ENCODE results near the gene LRMDA.

GRCh38 chr10:76114581-76115001 lies 683.2 kb downstream of the LRMDA start:
- TF ChIP-seq, protein P1, sequence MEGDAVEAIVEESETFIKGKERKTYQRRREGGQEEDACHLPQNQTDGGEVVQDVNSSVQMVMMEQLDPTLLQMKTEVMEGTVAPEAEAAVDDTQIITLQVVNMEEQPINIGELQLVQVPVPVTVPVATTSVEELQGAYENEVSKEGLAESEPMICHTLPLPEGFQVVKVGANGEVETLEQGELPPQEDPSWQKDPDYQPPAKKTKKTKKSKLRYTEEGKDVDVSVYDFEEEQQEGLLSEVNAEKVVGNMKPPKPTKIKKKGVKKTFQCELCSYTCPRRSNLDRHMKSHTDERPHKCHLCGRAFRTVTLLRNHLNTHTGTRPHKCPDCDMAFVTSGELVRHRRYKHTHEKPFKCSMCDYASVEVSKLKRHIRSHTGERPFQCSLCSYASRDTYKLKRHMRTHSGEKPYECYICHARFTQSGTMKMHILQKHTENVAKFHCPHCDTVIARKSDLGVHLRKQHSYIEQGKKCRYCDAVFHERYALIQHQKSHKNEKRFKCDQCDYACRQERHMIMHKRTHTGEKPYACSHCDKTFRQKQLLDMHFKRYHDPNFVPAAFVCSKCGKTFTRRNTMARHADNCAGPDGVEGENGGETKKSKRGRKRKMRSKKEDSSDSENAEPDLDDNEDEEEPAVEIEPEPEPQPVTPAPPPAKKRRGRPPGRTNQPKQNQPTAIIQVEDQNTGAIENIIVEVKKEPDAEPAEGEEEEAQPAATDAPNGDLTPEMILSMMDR (IDR thresholded peaks at IDR 0.05) = no peak
- TF ChIP-seq POLR2AphosphoS5 (IDR thresholded peaks at IDR 0.05) (no peak), POLR2A (IDR thresholded peaks at IDR 0.05) (no peak)
